ENCODE measurements around the gene CD248.
A peak's percentile ranks its signal among the peaks of the same experiment; 100 is the strongest.

CD248 gene

GRCh38 chr11:66331542-66332370, 14.9 kb upstream of the CD248 start:
- no peak overlapping the region for H3K4me3 ChIP-seq (ENCODE audit: low read depth, low read length)
- TF ChIP-seq CTCF (conservative IDR thresholded peaks at IDR 0.05; ENCODE audit: low read depth, low read length) = no peak
- no peak for DNase-seq (ENCODE audit: low read depth)

GRCh38 chr11:66330931-66331330, 14.1 kb upstream of the CD248 start:
- TF ChIP-seq CTCF (conservative IDR thresholded peaks at IDR 0.05; ENCODE audit: low read depth, low read length) = no peak
- DNase-seq (ENCODE audit: low read depth) = no peak
- H3K4me3 ChIP-seq (ENCODE audit: low read depth, low read length) = no peak overlapping the region

- DNase-seq (ENCODE audit: low read depth) = no peak
Observed at GRCh38 chr11:66329165-66329673, 12.4 kb upstream of the CD248 start.

GRCh38 chr11:66328302-66329144, 11.7 kb upstream of the CD248 start:
- no peak overlapping the region for H3K4me3 ChIP-seq (ENCODE audit: low read depth, low read length)
- peak; percentile 93 for TF ChIP-seq CTCF (conservative IDR thresholded peaks at IDR 0.05; ENCODE audit: low read depth, low read length)
- DNase-seq (ENCODE audit: low read depth) = peak; percentile 73

More at GRCh38 chr11:66329165-66329673, 12.4 kb upstream of the CD248 start:
- no peak overlapping the region for H3K4me3 ChIP-seq (ENCODE audit: low read depth, low read length)
- TF ChIP-seq CTCF (conservative IDR thresholded peaks at IDR 0.05; ENCODE audit: low read depth, low read length) = no peak

- no peak for DNase-seq (ENCODE audit: low read depth)
- no peak overlapping the region for H3K4me3 ChIP-seq (ENCODE audit: low read depth, low read length)
- no peak for TF ChIP-seq CTCF (conservative IDR thresholded peaks at IDR 0.05; ENCODE audit: low read depth, low read length)
Observed at GRCh38 chr11:66328031-66328301, 11.1 kb upstream of the CD248 start.

- DNase-seq (ENCODE audit: low read depth) = peak; percentile 71
- TF ChIP-seq CTCF (conservative IDR thresholded peaks at IDR 0.05; ENCODE audit: low read depth, low read length) = peak; percentile 23
- no peak overlapping the region for H3K4me3 ChIP-seq (ENCODE audit: low read depth, low read length)
Observed at GRCh38 chr11:66327171-66328030, 10.6 kb upstream of the CD248 start.
